Head of caudate nucleus (tissue), 42 donors: Measurements from ENCODE around the gene FAM120B.

Experiments used
- DNase-seq, 42 donors: peaks; one replicate each; pipeline versions ENCODE4 v3.0.0 to v3.0.0-alpha.2; 2020 to 2021; ENCODE audit warnings: mixed read lengths in 7 of 42
- intact Hi-C: fragments of 100-400 bp; cut with DNase I; formaldehyde crosslinking; loops from one replicate; pipeline ENCODE4 v1.15.0; 2022

The FAM120B gene

GRCh38 chr6:170366248-170366960 lies 59.8 kb downstream of the FAM120B start:
- intact Hi-C loops: no loop called here
- peak in 8 of 42 donors; percentile 9 to 44 (median 24) for DNase-seq

DNA sequence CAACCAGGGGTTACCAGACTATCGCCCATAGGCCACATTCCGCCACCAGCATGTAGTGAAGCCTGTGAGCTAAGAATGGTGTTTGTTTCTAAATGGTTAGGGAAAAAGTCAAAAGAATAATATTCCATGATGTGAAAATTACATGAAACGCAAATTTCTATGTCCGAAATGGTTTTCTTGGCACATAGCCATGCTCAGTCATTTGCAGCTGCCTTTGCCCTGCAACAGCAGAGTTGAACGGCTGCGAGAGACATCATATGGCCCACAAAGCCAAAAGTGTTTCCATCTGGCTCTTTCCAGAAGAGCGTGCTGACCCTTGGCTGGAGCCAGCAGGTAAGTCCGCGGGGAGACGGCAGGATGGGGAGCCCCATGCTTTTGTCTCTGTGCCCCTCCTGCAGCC lies 60.7 kb downstream of the FAM120B start:
- DNase-seq: peak in 20 of 42 donors; percentile 14 to 77 (median 37)
- intact Hi-C loops: no loop called here

DNA sequence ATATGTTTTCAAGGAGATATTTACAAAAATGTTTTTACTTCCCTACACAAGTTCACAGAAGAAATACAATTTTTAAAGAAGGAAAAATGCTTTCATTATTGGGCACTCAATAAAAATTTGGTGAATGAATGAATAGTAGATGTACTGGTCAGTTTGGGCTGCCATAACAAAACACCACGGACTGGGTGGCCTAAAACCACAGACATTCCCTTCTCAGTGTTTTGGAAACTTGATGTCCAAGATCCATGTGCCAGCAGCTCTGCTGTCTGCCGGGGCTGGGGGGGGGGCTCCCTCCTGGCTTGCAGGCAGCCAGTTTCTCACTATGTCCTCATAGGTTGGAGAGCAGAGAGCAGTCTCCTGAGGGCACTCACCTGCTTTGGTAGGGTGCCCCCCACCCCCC lies 62.0 kb downstream of the FAM120B start:
- intact Hi-C loops: no loop called here
- no peak for DNase-seq

- intact Hi-C loops: no loop called here
- DNase-seq: no peak
Measured at GRCh38 chr6:170369403-170369802, 62.8 kb downstream of the FAM120B start.

DNA sequence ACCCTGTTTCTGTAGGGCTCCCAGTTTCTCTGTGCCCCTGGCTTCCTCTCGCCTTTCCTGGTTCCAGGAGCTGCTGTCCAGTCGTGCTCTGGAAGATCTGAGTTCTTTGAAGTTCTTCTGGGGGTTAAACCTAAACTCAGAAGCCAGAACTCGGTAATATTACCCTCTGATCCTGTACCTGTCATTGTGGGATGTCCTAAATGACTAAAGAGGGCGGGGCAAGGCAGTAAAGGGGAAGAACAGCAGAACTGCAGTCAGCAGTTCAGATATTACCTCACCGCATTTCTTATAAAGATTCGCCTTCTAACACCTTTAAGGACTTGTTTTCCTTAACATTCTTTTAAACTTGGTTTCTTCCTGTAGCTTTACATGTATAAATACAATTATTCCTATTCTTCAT lies 63.9 kb downstream of the FAM120B start:
- intact Hi-C loops: no loop called here
- no peak for DNase-seq

DNA sequence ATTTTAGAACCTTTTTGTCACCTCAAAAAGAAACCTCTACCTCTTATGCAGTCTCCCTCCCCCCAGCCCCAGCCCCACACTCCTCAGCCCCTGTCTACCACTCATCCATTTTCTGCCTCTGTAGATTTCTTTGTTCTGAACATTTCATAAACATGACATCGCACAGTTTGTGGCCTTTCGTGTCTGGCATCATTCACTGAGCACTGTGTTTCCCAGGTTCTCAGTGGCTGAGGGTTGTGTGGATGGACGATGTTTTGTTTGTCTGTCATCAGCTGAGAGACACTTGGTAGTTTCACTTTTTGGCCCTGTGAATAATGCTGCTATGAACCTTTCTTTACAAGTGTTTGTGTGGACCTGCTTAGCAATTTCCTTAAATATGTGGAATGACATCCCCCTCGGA lies 64.5 kb downstream of the FAM120B start:
- DNase-seq: no peak
- intact Hi-C loops: no loop called here

- intact Hi-C loops: no loop called here
Measured at GRCh38 chr6:170371588-170371987, 65.0 kb downstream of the FAM120B start.

GRCh38 chr6:170372380-170373325 lies 66.1 kb downstream of the FAM120B start:
- no peak for DNase-seq
- intact Hi-C loops: no loop called here

More at GRCh38 chr6:170371588-170371987, 65.0 kb downstream of the FAM120B start:
- peak; percentile 31 to 87 (median 70) for DNase-seq

- no peak for DNase-seq
Measured at GRCh38 chr6:170374571-170375444, 68.2 kb downstream of the FAM120B start.

GRCh38 chr6:170375661-170376060 lies 69.1 kb downstream of the FAM120B start:
- intact Hi-C loops: no loop called here
- no peak for DNase-seq

More at GRCh38 chr6:170374571-170375444, 68.2 kb downstream of the FAM120B start:
- intact Hi-C loops: no loop called here

DNA sequence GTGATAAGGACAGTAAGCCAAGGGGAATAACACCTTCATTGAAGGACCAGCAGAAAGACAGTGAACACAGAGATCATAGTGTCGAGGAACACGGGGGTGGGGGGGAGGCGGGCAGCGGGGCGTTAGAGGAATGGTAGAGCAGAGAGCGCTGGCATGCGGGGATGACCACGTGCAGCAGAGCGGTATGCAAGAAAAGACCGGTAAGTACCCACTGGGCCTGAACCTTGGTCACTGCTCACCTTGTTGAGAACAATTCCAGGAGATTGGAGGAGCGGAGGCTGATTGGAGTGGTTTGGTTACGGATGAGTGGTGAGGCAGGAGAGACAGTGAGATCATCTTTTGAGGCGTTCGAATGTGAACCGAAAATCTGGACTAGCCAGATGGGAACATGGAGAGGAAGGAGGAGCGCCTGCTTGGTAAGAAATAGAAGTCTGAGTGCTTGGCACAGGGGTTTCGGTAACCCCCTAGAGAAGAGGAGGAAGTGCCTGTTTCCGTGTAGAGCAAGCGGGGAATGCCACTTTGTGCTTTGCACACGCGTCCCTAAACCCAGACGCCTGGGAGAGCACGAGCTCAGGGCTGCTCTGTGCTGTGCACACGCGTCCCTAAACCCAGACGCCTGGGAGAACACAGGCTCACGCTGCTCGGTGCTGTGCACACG lies 70.0 kb downstream of the FAM120B start:
- intact Hi-C loops: no loop called here
- no peak for DNase-seq

DNA sequence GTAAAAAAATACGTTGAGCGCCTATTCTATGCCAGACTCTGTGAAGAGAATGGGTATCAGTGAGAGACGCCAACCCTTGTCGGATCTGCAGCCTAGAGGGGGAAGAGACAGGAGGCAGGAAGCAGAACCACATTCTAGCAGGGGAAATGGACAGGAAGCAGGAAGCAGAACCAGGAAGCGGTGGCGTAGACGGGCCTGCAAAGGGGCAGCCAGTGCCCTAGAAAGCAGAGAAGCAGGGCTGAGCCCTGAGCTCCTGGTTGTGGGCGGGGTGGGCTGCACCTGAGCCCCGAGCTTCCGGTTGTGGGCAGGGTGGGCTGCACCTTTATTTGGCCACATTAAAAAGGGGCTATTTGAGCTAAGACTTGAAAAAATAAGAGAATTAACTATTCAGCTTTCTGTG lies 71.9 kb downstream of the FAM120B start:
- intact Hi-C loops: no loop called here
- DNase-seq: no peak

DNA sequence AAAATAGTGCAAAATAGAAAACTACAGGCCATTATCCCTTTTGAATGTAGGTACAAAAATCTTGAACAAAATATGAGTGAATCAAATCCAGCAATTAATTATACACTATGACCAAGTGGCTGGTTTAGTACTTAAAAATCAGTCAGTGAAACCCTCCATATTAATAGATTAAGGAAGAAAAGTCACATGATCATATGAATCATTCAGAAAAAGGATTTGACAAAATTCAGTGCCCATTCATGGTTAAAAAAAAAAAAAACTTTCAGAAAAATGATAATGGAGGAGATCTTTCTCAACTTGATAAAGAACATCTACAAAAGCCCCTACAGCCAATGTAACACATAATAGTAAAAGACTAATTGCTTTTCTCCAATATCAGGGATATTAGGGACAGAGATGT lies 75.0 kb downstream of the FAM120B start:
- intact Hi-C loops: no loop called here
- DNase-seq: no peak

DNA sequence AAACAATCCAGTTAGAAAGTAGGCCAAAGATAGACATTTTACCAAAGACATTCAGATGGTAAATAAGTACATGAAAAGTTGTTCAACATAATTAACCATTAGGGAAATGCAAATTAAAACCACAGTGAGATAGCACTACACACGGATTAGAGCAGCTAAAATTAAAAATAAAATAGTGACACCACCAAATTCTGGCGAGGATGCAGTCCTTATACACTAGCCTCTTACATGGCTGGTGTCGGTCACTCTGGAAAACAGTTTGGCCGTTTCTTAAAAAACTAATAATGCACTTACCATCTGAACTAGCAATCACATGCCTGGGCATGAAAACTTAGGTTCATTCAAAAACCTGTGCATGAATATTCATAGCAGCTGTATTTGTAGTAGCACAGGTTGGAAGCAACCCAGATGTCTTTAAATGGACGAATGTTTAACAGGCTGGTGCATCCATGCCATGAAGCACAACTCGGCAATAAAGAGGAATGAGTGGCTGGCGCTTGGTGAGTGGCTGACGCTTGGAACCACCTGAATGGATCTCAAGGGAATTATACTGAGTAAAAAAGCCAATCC lies 77.0 kb downstream of the FAM120B start:
- intact Hi-C loops: no loop called here
- no peak for DNase-seq

GRCh38 chr6:170385506-170385905 lies 78.9 kb downstream of the FAM120B start:
- intact Hi-C loops: no loop called here
- no peak for DNase-seq

GRCh38 chr6:170388113-170388512 lies 81.6 kb downstream of the FAM120B start:
- intact Hi-C loops: no loop called here
- peak in 3 of 42 donors; percentile 23 to 26 (median 23) for DNase-seq

DNA sequence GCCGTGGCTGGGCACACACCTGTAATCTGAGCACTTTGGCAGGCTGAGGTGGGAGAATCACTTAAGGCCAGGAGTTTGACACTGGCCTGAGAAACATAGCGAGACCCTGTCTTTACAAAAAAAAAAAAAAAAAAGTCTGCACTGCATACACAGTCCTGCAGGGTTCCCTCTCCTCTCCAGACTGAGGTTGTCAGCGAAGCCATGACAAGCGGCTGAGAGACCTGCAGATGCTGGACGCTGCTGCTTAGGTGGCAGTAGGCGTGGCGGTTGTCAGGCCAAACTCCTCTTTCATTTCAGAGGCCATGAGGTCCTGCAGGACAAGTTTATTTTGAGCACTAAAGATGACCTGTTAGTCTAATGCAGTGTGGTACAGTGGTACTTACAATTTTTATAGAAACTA lies 86.5 kb downstream of the FAM120B start:
- no peak for DNase-seq
- intact Hi-C loops: no loop called here

DNA sequence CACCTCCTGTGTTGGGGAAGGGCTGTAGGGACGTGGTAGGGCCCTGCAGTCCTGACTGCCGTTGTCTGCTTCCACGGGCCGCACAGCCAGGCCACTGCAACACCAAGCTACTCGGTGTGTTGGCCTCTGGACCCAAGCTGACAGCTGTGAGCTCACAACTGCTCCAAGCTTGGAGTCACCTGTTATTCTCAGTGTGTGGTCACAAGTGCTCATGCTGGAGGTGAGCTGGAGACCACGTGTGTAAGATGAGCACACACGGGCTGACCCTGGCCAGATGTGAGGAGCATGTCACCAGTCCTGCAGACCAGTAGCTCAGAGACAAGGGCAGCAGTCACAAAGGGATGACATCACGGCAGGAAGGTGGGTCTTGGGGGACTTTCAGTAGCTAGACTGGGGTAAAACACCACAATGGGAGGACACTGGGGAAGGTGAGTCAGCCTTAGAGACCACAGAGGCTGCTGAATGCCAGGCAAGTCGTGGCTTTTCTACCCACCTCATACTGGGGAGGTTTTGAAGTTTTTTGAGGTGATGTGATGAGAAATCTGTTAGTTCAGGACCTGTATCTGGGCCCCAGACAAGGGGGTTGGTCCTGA lies 87.3 kb downstream of the FAM120B start:
- DNase-seq: no peak
- intact Hi-C loops: no loop called here
